B cell (primary cell): ENCODE measurements around the gene ASIC3. TPM values are rescaled to one million over a fixed set of nuclear protein-coding genes. Genes with fewer than 3 reads are reported as not detected.

Source experiments
- ATAC-seq: fragments of 200-7000 bp; cut with Tn5 transposase; one replicate; pipeline ENCODE4 v1.10.0; 2021; ENCODE audit warnings: low read depth, mild to moderate bottlenecking, moderate number of reproducible peaks, moderate library complexity
- CTCF ChIA-PET: fragments of 350-600 bp; sonication (Branson Sonifier 250); formaldehyde crosslinking; loops from one replicate; lab custom pipeline; 2021; ENCODE audit warnings: antibody characterized with exemption, inconsistent platforms; lab: Charles Lee
- POLR2A ChIA-PET: fragments of 350-600 bp; sonication (Branson Sonifier 250); formaldehyde crosslinking; loops from one replicate; lab custom pipeline; 2021; ENCODE audit warnings: antibody characterized with exemption; lab: Charles Lee
- DNase-seq: peaks from one replicate; pipeline ENCODE4 v3.0.0; 2013
- H2AFZ ChIP-seq: 2 replicates; pipeline ENCODE4 v1.6.1; 2012; ENCODE audit warnings: mild to moderate bottlenecking, low read depth, low read length; ENCODE audit not compliant: insufficient read depth, poor library complexity, severe bottlenecking
- H3K27ac ChIP-seq, 2 donors: 1 replicate in 1 of 2; 2 replicates in 1 of 2; pipeline ENCODE4 v1.5.1; 2012 to 2013; ENCODE audit warnings: low read length in 2 of 2, mild to moderate bottlenecking in 2 of 2, moderate library complexity in 1 of 2
- H3K27me3 ChIP-seq, 4 experiments: fragments of 200-600 bp in 1 of 4; sonication (generic) in 1 of 4; replicated peaks in 1 of 4; 1 replicate in 2 of 4; 2 replicates in 2 of 4; pipeline versions ENCODE4 v1.6.1 to v1.7.0; 2013 to 2016; ENCODE audit warnings: low read length in 3 of 4, mild to moderate bottlenecking in 2 of 4, mixed read lengths in 1 of 4, moderate library complexity in 1 of 4; ENCODE audit not compliant: insufficient read depth in 4 of 4, control insufficient read depth in 3 of 4; ENCODE audit errors: control extremely low read depth in 1 of 4
- H3K36me3 ChIP-seq, 2 experiments: replicated peaks in 1 of 2; 1 replicate in 1 of 2; 2 replicates in 1 of 2; pipeline versions ENCODE4 v1.6.1 to v1.7.1; 2013; ENCODE audit warnings: low read length in 1 of 2; ENCODE audit not compliant: insufficient read depth in 2 of 2, control insufficient read depth in 1 of 2; ENCODE audit errors: control extremely low read depth in 1 of 2, extremely low read depth in 1 of 2
- H3K4me1 ChIP-seq, 2 donors: fragments of 200-600 bp in 1 of 2; sonication (generic) in 1 of 2; 1 replicate in 1 of 2; 2 replicates in 1 of 2; pipeline versions ENCODE4 v1.5.1 to v1.6.1; 2013 to 2017; ENCODE audit warnings: low read length in 2 of 2; ENCODE audit not compliant: control insufficient read depth in 2 of 2, insufficient read depth in 2 of 2
- H3K4me2 ChIP-seq: replicated peaks from 2 replicates; pipeline ENCODE3; 2012; ENCODE audit warnings: mild to moderate bottlenecking, low read depth, low read length; ENCODE audit not compliant: poor library complexity, severe bottlenecking
- H3K4me3 ChIP-seq, 5 experiments: fragments of 200-600 bp in 1 of 5; sonication (generic) in 1 of 5; 1 replicate in 3 of 5; 2 replicates in 2 of 5; pipeline versions ENCODE4 v1.5.1 to v1.7.0; 2011 to 2016; ENCODE audit warnings: low read length in 4 of 5, mild to moderate bottlenecking in 4 of 5, low read depth in 2 of 5, control low read depth in 1 of 5, moderate library complexity in 1 of 5; ENCODE audit not compliant: insufficient read depth in 1 of 5; ENCODE audit errors: control extremely low read depth in 1 of 5, extremely low read depth in 1 of 5
- H3K79me2 ChIP-seq: fragments of 200-600 bp; sonication (generic); one replicate; pipeline ENCODE4 v1.6.0; 2016; ENCODE audit warnings: low read length; ENCODE audit not compliant: control insufficient read depth, insufficient read depth
- H3K9ac ChIP-seq: fragments of 200-600 bp; sonication (generic); 2 replicates; pipeline ENCODE4 v1.6.1; 2017; ENCODE audit warnings: mild to moderate bottlenecking, low read length, moderate library complexity
- H3K9me3 ChIP-seq, 3 donors: one replicate each; pipeline versions ENCODE4 v1.6.1 to v1.7.1; 2013; ENCODE audit warnings: low read length in 2 of 3; ENCODE audit not compliant: control insufficient read depth in 2 of 3, insufficient read depth in 1 of 3; ENCODE audit errors: control extremely low read depth in 1 of 3
- H4K20me1 ChIP-seq: 2 replicates; pipeline ENCODE4 v1.6.0; 2012; ENCODE audit warnings: mild to moderate bottlenecking, low read length; ENCODE audit not compliant: insufficient read depth, control insufficient read depth, poor library complexity, severe bottlenecking
- H3K27ac Mint-ChIP-seq: one replicate; pipeline ENCODE4 v1.8.0; 2021; ENCODE audit warnings: mixed read lengths
- H3K27me3 Mint-ChIP-seq: one replicate; pipeline ENCODE4 v1.8.0; 2021; ENCODE audit warnings: mixed read lengths
- H3K4me1 Mint-ChIP-seq: one replicate; pipeline ENCODE4 v1.8.0; 2021; ENCODE audit warnings: mixed read lengths
- H3K4me3 Mint-ChIP-seq: one replicate; pipeline ENCODE4 v1.8.0; 2021; ENCODE audit warnings: mixed read lengths
- H3K9me3 Mint-ChIP-seq: one replicate; pipeline ENCODE4 v1.8.0; 2022; ENCODE audit warnings: mixed read lengths; ENCODE audit not compliant: insufficient read depth
- EZH2 ChIP-seq: IDR thresholded peaks from 2 replicates; pipeline ENCODE4 v1.6.1; 2012; ENCODE audit warnings: borderline replicate concordance, low read depth, mild to moderate bottlenecking, moderate library complexity, low read length; ENCODE audit not compliant: insufficient read depth, poor library complexity, severe bottlenecking
- WGBS: methylation state at CpG from one replicate; pipeline ENCODE4 v1.1.5; 2013; ENCODE audit warnings: missing lambda C conversion rate; ENCODE audit not compliant: insufficient coverage; 5-methylcytosine and 5-hydroxymethylcytosine counted together
- intact Hi-C: fragments of 100-400 bp; cut with micrococcal nuclease; formaldehyde crosslinking; loops from one replicate; pipeline ENCODE4 v1.10.0; 2022
- polyA plus RNA-seq: library from polyadenylated mRNA; depleted of rRNA; stranded (reverse); fragments of >200 nt; gene quantifications from 2 replicates; pipeline ENCODE4 v1.2.3, GENCODE V29; 2012
- total RNA-seq, 2 donors: library from RNA; stranded (reverse); fragments of 120-200 nt in 1 of 2; gene quantifications; 1 replicate in 1 of 2; 2 replicates in 1 of 2; pipeline versions ENCODE4 v1.2.3 to v1.2.4, GENCODE V29; 2013 to 2022
- TF ChIP-seq, protein P1 (sequence below): fragments of 200-600 bp; IDR thresholded peaks from one replicate; pipeline ENCODE4 v1.8.0; 2022; ENCODE audit warnings: antibody characterized with exemption, mild to moderate bottlenecking

The ASIC3 gene
- total and polyA plus RNA-seq, 2 donors (not counting 1 experiment from before 2014, with no cell fraction given), result 4.8 to 5.0 TPM

GRCh38 chr7:151088019-151088855 lies 39.9 kb downstream of the ASIC3 start:
- H3K79me2 ChIP-seq, result peaks cover under 1% of the 10 kb centered on the region
- intact Hi-C loops, result loop anchor here (5.0 to 10.0 kb wide), 3 partner anchors 76 to 847 kb away; no protein-coding TSS in a partner anchor
- H3K4me1 Mint-ChIP-seq, result peaks cover 34% of the 10 kb centered on the region
- no peak overlapping the region for H3K27ac Mint-ChIP-seq
- 52% methylated on average over 6 of the region's 16 CpGs for WGBS
- POLR2A ChIA-PET, result no interaction called here
- CTCF ChIA-PET, result interaction anchor here (0.5 to 1.3 kb wide), 3 partner anchors 17 to 396 kb away, joined by 3 to 4 read pairs (median 3); no protein-coding TSS in a partner anchor
- H2AFZ ChIP-seq, result peak overlapping the region; percentile 84
- DNase-seq (no peak), ATAC-seq (no peak)
- peak overlapping the region; percentile 91 for H3K4me3 Mint-ChIP-seq
- H3K4me3 ChIP-seq, result peak overlapping the region in 3 of 5 experiments; percentile 64 to 75 (median 71)
- H4K20me1 ChIP-seq, result no peaks in the 10 kb centered on the region
- peaks cover 42 to 43% of the 10 kb centered on the region in 2 donors for H3K4me1 ChIP-seq
- no peaks in the 10 kb centered on the region for H3K36me3 ChIP-seq
- H3K4me2 ChIP-seq, result peak overlapping the region; percentile 100
- H3K27me3 Mint-ChIP-seq, result peaks cover 27% of the 10 kb centered on the region
- no peak for TF ChIP-seq EZH2
- TF ChIP-seq, protein P1, sequence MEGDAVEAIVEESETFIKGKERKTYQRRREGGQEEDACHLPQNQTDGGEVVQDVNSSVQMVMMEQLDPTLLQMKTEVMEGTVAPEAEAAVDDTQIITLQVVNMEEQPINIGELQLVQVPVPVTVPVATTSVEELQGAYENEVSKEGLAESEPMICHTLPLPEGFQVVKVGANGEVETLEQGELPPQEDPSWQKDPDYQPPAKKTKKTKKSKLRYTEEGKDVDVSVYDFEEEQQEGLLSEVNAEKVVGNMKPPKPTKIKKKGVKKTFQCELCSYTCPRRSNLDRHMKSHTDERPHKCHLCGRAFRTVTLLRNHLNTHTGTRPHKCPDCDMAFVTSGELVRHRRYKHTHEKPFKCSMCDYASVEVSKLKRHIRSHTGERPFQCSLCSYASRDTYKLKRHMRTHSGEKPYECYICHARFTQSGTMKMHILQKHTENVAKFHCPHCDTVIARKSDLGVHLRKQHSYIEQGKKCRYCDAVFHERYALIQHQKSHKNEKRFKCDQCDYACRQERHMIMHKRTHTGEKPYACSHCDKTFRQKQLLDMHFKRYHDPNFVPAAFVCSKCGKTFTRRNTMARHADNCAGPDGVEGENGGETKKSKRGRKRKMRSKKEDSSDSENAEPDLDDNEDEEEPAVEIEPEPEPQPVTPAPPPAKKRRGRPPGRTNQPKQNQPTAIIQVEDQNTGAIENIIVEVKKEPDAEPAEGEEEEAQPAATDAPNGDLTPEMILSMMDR, result no peak
- no peaks in the 10 kb centered on the region for H3K9me3 Mint-ChIP-seq
- H3K27ac ChIP-seq, result no peak overlapping the region
- H3K9ac ChIP-seq, result peak overlapping the region; percentile 83
- H3K27me3 ChIP-seq, result peaks cover 0 to 57% (median 17%) of the 10 kb centered on the region in 4 experiments
- peaks cover 0 to 4% (median 0%) of the 10 kb centered on the region in 3 donors for H3K9me3 ChIP-seq
